Esophagus muscularis mucosa (tissue), 4 donors: Measurements from ENCODE around the gene RAD51AP1. TPM values are rescaled to one million over a fixed set of nuclear protein-coding genes. Genes with fewer than 3 reads are reported as not detected.
A peak's percentile ranks its signal among the peaks of the same experiment; 100 is the strongest.

ENCODE experiments used
- DNase-seq: peaks from one replicate; pipeline ENCODE4 v3.0.0-alpha.2; 2017; ENCODE audit errors: extremely low spot score
- H3K27ac ChIP-seq, 4 donors: fragments of 200-600 bp; sonication (generic); replicated peaks in 1 of 4; 1 replicate in 3 of 4; 2 replicates in 1 of 4; pipeline ENCODE4 v1.5.1; 2016 to 2019; ENCODE audit warnings: mild to moderate bottlenecking in 1 of 4
- H3K27me3 ChIP-seq, 4 donors: fragments of 200-600 bp; sonication (generic); one replicate each; pipeline versions ENCODE4 v1.5.1 to v1.6.0; 2016 to 2019
- H3K36me3 ChIP-seq, 4 donors: fragments of 200-600 bp; sonication (generic); one replicate each; pipeline ENCODE4 v1.5.1; 2016 to 2019
- H3K4me1 ChIP-seq, 4 donors: fragments of 200-600 bp; sonication (generic); one replicate each; pipeline ENCODE4 v1.5.1; 2016 to 2019
- H3K4me3 ChIP-seq, 4 donors: fragments of 200-600 bp; sonication (generic); 1 replicate in 2 of 4; 2 replicates in 2 of 4; pipeline ENCODE4 v1.5.1; 2016 to 2019; ENCODE audit warnings: mild to moderate bottlenecking in 4 of 4, moderate library complexity in 1 of 4
- H3K9me3 ChIP-seq, 4 donors: fragments of 200-600 bp; sonication (generic); 1 replicate in 3 of 4; 2 replicates in 1 of 4; pipeline ENCODE4 v1.5.1; 2016 to 2019
- EP300 ChIP-seq: sonication (generic); formaldehyde crosslinking; IDR thresholded peaks from one replicate; pipeline ENCODE4 v1.6.1; 2017; ENCODE audit warnings: antibody characterized with exemption
- POLR2A ChIP-seq: fragments of 450-650 bp; IDR thresholded peaks from one replicate; pipeline ENCODE4 v1.6.1; 2017; ENCODE audit warnings: antibody characterized with exemption, moderate library complexity, mild to moderate bottlenecking, low read depth
- POLR2AphosphoS5 ChIP-seq, 2 donors: sonication (generic); formaldehyde crosslinking; IDR thresholded peaks; one replicate each; pipeline ENCODE4 v1.6.1; 2017; ENCODE audit warnings: antibody characterized with exemption in 2 of 2
- WGBS: methylation state at CpG from one replicate; pipeline ENCODE4 v1.1.5; 2018; 5-methylcytosine and 5-hydroxymethylcytosine counted together
- intact Hi-C: fragments of 100-400 bp; cut with DNase I; formaldehyde crosslinking; loops from one replicate; pipeline ENCODE4 v1.15.1; 2023
- total RNA-seq, 4 donors: library from RNA; depleted of rRNA; stranded (reverse); fragments of >200 nt; gene quantifications; one replicate each; pipeline versions ENCODE4 v1.1.0 to v1.2.1, GENCODE V29; 2016
- TF ChIP-seq, protein P1 (sequence below), 3 experiments: fragments of 200-600 bp in 2 of 3; fragments of 450-650 bp in 1 of 3; sonication (generic) in 2 of 3; IDR thresholded peaks; one replicate each; pipeline ENCODE4 v1.5.1; 2017 to 2019; ENCODE audit warnings: antibody characterized with exemption in 3 of 3, mild to moderate bottlenecking in 2 of 3, moderate library complexity in 1 of 3

RAD51AP1 gene
- total RNA-seq, 4 donors from 2014 or later, result 0.58 to 1.4 (median 0.75) TPM

DNA sequence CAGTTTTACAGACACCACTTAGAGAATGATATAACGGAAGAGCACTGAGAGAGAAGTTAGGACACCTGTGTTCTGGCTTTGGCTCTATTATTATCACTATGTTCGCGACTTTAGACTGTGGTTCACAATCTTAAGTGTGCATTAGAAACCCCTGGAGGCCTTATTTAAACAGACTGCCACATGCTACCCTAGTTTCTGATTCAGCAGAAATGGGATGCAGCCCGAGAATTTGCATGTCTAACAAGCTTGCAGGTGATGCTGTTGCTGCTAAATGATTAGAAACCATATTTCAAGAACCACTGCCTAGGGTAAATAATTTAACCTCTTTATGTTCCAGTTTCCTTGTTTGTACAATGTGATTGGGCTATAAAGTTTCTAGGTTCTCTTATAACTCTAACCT lies 3.6 kb upstream of the RAD51AP1 start:
- peaks cover 5 to 57% (median 34%) of the 10 kb centered on the region in 4 donors for H3K36me3 ChIP-seq
- H3K4me1 ChIP-seq, result peaks cover 14 to 29% (median 21%) of the 10 kb centered on the region in 4 donors
- intact Hi-C loops, result loop anchor here (10.0 kb wide), 2 partner anchors 180 to 650 kb away; no protein-coding TSS in a partner anchor
- no peak overlapping the region for H3K27ac ChIP-seq
- no peaks in the 10 kb centered on the region for H3K27me3 ChIP-seq
- H3K4me3 ChIP-seq, result no peak overlapping the region
- TF ChIP-seq POLR2AphosphoS5 (IDR thresholded peaks at IDR 0.05), result no peak
- no peak for TF ChIP-seq EP300
- TF ChIP-seq POLR2A, result no peak
- TF ChIP-seq, protein P1, sequence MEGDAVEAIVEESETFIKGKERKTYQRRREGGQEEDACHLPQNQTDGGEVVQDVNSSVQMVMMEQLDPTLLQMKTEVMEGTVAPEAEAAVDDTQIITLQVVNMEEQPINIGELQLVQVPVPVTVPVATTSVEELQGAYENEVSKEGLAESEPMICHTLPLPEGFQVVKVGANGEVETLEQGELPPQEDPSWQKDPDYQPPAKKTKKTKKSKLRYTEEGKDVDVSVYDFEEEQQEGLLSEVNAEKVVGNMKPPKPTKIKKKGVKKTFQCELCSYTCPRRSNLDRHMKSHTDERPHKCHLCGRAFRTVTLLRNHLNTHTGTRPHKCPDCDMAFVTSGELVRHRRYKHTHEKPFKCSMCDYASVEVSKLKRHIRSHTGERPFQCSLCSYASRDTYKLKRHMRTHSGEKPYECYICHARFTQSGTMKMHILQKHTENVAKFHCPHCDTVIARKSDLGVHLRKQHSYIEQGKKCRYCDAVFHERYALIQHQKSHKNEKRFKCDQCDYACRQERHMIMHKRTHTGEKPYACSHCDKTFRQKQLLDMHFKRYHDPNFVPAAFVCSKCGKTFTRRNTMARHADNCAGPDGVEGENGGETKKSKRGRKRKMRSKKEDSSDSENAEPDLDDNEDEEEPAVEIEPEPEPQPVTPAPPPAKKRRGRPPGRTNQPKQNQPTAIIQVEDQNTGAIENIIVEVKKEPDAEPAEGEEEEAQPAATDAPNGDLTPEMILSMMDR (IDR thresholded peaks at IDR 0.05), result no peak
- no peaks in the 10 kb centered on the region for H3K9me3 ChIP-seq
- 90% methylated on average over 4 of the region's 4 CpGs for WGBS
- DNase-seq, result no peak

DNA sequence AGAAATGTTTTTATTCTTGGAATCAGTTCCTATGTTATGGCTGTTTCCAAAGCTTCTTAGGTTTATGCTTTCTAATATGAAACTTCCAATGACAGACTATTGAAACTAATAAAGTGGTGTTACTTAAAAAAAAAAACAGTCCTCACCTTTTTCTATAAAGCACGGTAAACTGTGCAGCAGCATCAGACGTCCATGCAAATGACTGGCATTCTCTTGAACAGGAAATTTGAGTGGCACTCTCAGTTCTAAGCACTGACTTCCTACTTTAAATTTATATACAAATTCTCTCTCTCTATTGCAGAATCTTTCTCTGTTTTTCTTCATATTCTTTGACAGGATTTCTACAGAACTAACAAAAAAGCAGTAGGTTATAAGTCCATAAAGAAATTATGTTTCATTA lies 2.8 kb upstream of the RAD51AP1 start:
- intact Hi-C loops, result loop anchor here (10.0 kb wide), 2 partner anchors 181 to 651 kb away; no protein-coding TSS in a partner anchor
- Histone ChIP-seq H3K9me3 (no peaks in the 10 kb centered on the region), H3K4me1 (peaks cover 14 to 29% (median 21%) of the 10 kb centered on the region in 4 donors), H3K27me3 (no peaks in the 10 kb centered on the region), H3K4me3 (no peak overlapping the region), H3K36me3 (peaks cover 5 to 51% (median 30%) of the 10 kb centered on the region in 4 donors), H3K27ac (no peak overlapping the region)
- WGBS, result 57% methylated on average over 2 of the region's 2 CpGs
- no peak for DNase-seq
- TF ChIP-seq POLR2AphosphoS5 (IDR thresholded peaks at IDR 0.05), result no peak
- TF ChIP-seq, protein P1 (IDR thresholded peaks at IDR 0.05), result no peak
- TF ChIP-seq POLR2A, result no peak
- no peak for TF ChIP-seq EP300

- intact Hi-C loops, result loop anchor here (10.0 kb wide), 2 partner anchors 185 to 655 kb away; no protein-coding TSS in a partner anchor
- peak overlapping the region; percentile 87 to 91 (median 90) for H3K27ac ChIP-seq
Measured at GRCh38 chr12:4539167-4539870, 629 bp downstream of the RAD51AP1 start.

GRCh38 chr12:4540170-4540569 lies 1.5 kb downstream of the RAD51AP1 start:
- DNase-seq, result no peak
- no peak overlapping the region for H3K27ac ChIP-seq
- no peaks in the 10 kb centered on the region for H3K27me3 ChIP-seq
- 88% methylated on average over 3 of the region's 3 CpGs for WGBS
- no peak for TF ChIP-seq EP300
- TF ChIP-seq, protein P1 (IDR thresholded peaks at IDR 0.05), result no peak
- no peak for TF ChIP-seq POLR2AphosphoS5 (IDR thresholded peaks at IDR 0.05)
- no peak for TF ChIP-seq POLR2A
- peaks cover 14 to 29% (median 21%) of the 10 kb centered on the region in 4 donors for H3K4me1 ChIP-seq
- H3K9me3 ChIP-seq, result no peaks in the 10 kb centered on the region
- intact Hi-C loops, result no loop called here
- H3K36me3 ChIP-seq, result peaks cover 0 to 8% (median under 1%) of the 10 kb centered on the region in 4 donors
- H3K4me3 ChIP-seq, result no peak overlapping the region

More at GRCh38 chr12:4539167-4539870, 629 bp downstream of the RAD51AP1 start:
- TF ChIP-seq POLR2A (no peak), EP300 (no peak), POLR2AphosphoS5 (IDR thresholded peaks at IDR 0.05) (no peak)
- TF ChIP-seq, protein P1 (IDR thresholded peaks at IDR 0.05), result no peak
- Histone ChIP-seq H3K4me3 (peak overlapping the region; percentile 60 to 79 (median 70)), H3K27me3 (no peaks in the 10 kb centered on the region), H3K4me1 (peaks cover 14 to 29% (median 21%) of the 10 kb centered on the region in 4 donors), H3K36me3 (peaks cover 0 to 16% (median 4%) of the 10 kb centered on the region in 4 donors), H3K9me3 (no peaks in the 10 kb centered on the region)
- DNase-seq, result no peak
- WGBS, result 13% methylated on average over 16 of the region's 16 CpGs
